Measurements from ENCODE around the gene UBQLN4. TPM values are rescaled to one million over a fixed set of nuclear protein-coding genes. Genes with fewer than 3 reads are reported as not detected.
"Not testable (repeated sequence)": the region's sequence is repeated elsewhere in the genome, so short reads cannot be mapped to it uniquely, and the experiment has no call there.

The UBQLN4 gene
- total RNA-seq, 1 experiment from 2014 or later, result 58.4 TPM

DNA sequence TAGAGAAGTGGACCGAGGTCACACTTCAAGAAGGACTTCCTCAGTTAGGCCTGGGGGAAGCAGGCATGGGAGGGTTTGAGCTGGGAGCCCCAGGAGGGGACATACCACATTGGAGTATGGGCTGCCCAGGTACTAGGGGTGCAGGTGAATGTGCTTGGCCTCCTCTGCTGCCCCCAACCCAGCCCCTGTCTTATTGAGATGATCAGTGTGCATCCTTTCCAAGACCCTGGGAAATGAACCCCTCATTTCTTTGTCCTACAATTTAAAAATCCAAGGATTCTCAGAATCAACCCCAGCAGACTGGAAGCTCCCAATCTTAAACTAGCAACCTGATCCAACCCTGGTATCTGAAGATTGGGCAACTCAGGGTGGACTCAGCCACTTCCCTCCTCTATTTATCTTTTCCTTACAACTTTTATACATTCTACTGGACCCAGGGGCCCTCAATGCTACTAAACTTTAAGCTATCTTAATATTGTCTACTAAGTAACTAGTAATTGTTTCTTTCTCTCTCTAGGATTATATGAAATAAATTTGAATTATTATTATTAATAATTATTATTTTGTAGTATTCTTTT is 19.6 kb upstream of the UBQLN4 start:
- Histone ChIP-seq H3K9me3 (ENCODE audit: insufficient read depth, low read depth) (no peaks in the 10 kb centered on the region), H4K20me1 (ENCODE audit: insufficient read depth) (no peaks in the 10 kb centered on the region), H3F3A (ENCODE audit: insufficient read depth, low read depth) (peaks cover 25% of the 10 kb centered on the region; the same call in 1 of the 2 replicates), H2AFZ (no peak overlapping the region), H3K9me2 (ENCODE audit: insufficient read depth) (no peaks in the 10 kb centered on the region), H3K4me2 (no peak overlapping the region), H3K27ac (no peak overlapping the region), H3K36me3 (ENCODE audit: low read depth) (no peaks in the 10 kb centered on the region), H3K4me1 (replicated peaks; ENCODE audit: insufficient read depth) (no peaks in the 10 kb centered on the region), H3K27me3 (ENCODE audit: insufficient read depth, low read depth) (no peaks in the 10 kb centered on the region), H3K4me3 (no peak overlapping the region), H3K79me2 (ENCODE audit: low read depth) (no peaks in the 10 kb centered on the region)
- ChIA-PET POLR2A (ENCODE audit: unreplicated experiment) (no interaction called here), CTCF (no interaction called here)
- TF ChIP-seq, protein P1, sequence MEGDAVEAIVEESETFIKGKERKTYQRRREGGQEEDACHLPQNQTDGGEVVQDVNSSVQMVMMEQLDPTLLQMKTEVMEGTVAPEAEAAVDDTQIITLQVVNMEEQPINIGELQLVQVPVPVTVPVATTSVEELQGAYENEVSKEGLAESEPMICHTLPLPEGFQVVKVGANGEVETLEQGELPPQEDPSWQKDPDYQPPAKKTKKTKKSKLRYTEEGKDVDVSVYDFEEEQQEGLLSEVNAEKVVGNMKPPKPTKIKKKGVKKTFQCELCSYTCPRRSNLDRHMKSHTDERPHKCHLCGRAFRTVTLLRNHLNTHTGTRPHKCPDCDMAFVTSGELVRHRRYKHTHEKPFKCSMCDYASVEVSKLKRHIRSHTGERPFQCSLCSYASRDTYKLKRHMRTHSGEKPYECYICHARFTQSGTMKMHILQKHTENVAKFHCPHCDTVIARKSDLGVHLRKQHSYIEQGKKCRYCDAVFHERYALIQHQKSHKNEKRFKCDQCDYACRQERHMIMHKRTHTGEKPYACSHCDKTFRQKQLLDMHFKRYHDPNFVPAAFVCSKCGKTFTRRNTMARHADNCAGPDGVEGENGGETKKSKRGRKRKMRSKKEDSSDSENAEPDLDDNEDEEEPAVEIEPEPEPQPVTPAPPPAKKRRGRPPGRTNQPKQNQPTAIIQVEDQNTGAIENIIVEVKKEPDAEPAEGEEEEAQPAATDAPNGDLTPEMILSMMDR (conservative IDR thresholded peaks at IDR 0.05), result no peak
- no peak for TF ChIP-seq EZH2 (IDR thresholded peaks at IDR 0.05; ENCODE audit: low read depth)
- no peak for DNase-seq
- BruUV-seq (replicated peaks), result no TSS peak
- intact Hi-C loops (cut with micrococcal nuclease; ENCODE audit: unreplicated experiment), result no loop called here

DNA sequence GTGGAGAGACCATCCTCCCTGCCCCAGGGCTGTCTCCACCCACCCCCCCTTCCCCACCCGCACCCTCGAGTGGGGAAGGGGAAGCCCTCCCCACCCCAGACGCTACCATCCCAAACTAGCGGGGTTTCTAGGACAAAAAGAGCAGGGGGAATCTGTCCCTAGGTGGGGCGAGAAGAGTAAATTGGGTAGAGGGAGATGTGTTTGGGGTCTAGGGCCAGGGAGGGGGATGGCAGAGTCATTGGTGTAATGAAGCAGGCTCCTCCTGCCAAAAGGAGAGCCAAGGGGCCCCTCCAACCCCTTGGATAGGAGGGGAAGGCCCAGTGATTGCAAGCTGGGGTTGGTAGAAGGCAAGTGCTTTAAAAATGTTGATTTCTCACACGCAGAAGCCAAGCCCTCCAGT is 18.7 kb upstream of the UBQLN4 start:
- H4K20me1 ChIP-seq (ENCODE audit: insufficient read depth), result no peaks in the 10 kb centered on the region
- no peaks in the 10 kb centered on the region for H3K36me3 ChIP-seq (ENCODE audit: low read depth)
- ChIA-PET POLR2A (ENCODE audit: unreplicated experiment) (no interaction called here), CTCF (no interaction called here)
- no peak overlapping the region for H3K4me3 ChIP-seq
- no peaks in the 10 kb centered on the region for H3K9me2 ChIP-seq (ENCODE audit: insufficient read depth)
- H2AFZ ChIP-seq, result no peak overlapping the region
- no peak overlapping the region for H3K4me2 ChIP-seq
- no TSS peak for BruUV-seq (replicated peaks)
- no peaks in the 10 kb centered on the region for H3K27me3 ChIP-seq (ENCODE audit: insufficient read depth, low read depth)
- intact Hi-C loops (cut with micrococcal nuclease; ENCODE audit: unreplicated experiment), result no loop called here
- TF ChIP-seq, protein P1 (conservative IDR thresholded peaks at IDR 0.05), result no peak
- no peak for TF ChIP-seq EZH2 (IDR thresholded peaks at IDR 0.05; ENCODE audit: low read depth)
- H3F3A ChIP-seq (ENCODE audit: insufficient read depth, low read depth), result peaks cover 21% of the 10 kb centered on the region; the same call in 1 of the 2 replicates
- no peaks in the 10 kb centered on the region for H3K9me3 ChIP-seq (ENCODE audit: insufficient read depth, low read depth)
- DNase-seq, result no peak
- H3K4me1 ChIP-seq (replicated peaks; ENCODE audit: insufficient read depth), result no peaks in the 10 kb centered on the region
- peaks cover 4% of the 10 kb centered on the region for H3K79me2 ChIP-seq (ENCODE audit: low read depth)
- H3K27ac ChIP-seq, result no peak overlapping the region

DNA sequence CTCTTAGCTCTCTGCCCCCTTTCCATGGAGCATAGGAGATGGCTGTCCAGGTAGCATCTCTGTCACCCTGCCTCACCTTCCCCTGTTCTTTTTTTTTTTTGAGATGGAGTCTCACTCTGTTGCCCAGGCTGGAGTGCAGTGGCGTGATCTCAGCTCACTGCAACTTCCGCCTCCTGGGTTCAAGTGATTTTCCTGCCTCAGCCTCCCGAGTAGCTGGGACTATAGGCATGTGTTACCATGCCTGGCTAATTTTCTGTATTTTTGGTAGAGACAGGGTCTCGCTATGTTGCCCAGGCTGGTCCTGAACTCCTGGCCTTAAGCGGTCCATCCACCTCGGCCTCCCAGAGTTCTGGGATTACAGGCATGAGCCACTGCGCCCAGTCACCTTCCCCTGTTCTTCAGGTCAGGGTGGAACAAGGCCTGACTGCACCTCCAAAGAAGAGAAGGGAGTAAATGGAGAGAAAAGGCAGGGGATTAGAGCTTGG is 17.8 kb upstream of the UBQLN4 start:
- H3K4me1 ChIP-seq (replicated peaks; ENCODE audit: insufficient read depth); POLR2A ChIA-PET (ENCODE audit: unreplicated experiment); H3K9me3 ChIP-seq (ENCODE audit: insufficient read depth, low read depth); H3K4me3 ChIP-seq; H3K9me2 ChIP-seq (ENCODE audit: insufficient read depth); H4K20me1 ChIP-seq (ENCODE audit: insufficient read depth); intact Hi-C loops (cut with micrococcal nuclease; ENCODE audit: unreplicated experiment); H3K4me2 ChIP-seq; BruUV-seq (replicated peaks); H3K27me3 ChIP-seq (ENCODE audit: insufficient read depth, low read depth); DNase-seq; H2AFZ ChIP-seq; H3K27ac ChIP-seq; H3K36me3 ChIP-seq (ENCODE audit: low read depth): not testable (repeated sequence)
- peaks cover 21% of the 10 kb centered on the region; the same call in 1 of the 2 replicates for H3F3A ChIP-seq (ENCODE audit: insufficient read depth, low read depth)
- CTCF ChIA-PET, result interaction anchor here (0.6 kb wide), 1 partner anchor 339 kb away, joined by 4 read pairs; no protein-coding TSS in a partner anchor
- peaks cover 11% of the 10 kb centered on the region for H3K79me2 ChIP-seq (ENCODE audit: low read depth)

DNA sequence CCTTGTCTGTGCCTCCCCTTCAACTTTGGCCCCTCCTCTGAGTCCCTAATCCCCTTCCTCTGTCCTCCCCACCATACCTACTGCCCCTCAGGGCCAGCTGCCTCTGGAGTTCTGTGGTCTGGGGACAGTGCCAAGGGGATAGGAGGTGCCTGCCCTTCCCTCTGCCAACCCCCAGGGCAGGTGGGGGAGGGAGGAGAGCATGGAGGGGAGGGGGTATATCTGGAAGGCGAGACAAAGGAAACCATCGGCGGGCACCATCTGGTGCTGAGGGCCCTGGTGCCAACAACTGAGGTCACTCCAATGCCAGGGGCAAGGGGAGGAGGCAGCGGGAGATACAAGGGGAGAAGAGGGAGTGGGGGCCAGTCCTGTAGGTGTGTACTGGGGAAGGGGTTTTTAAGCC is 16.9 kb upstream of the UBQLN4 start:
- H3K36me3 ChIP-seq (ENCODE audit: low read depth), result 0 out of 2 replicates have a peak, but pooled peaks cover 2% of the 10 kb centered on the region
- H4K20me1 ChIP-seq (ENCODE audit: insufficient read depth), result peaks cover 8% of the 10 kb centered on the region; the same call in 1 of the 2 replicates
- no peaks in the 10 kb centered on the region for H3K9me3 ChIP-seq (ENCODE audit: insufficient read depth, low read depth)
- H3K4me3 ChIP-seq, result no peak overlapping the region
- H3F3A ChIP-seq (ENCODE audit: insufficient read depth, low read depth), result peaks cover 21% of the 10 kb centered on the region; the same call in 1 of the 2 replicates
- BruUV-seq (replicated peaks), result no TSS peak
- POLR2A ChIA-PET (ENCODE audit: unreplicated experiment), result no interaction called here
- CTCF ChIA-PET, result no interaction called here
- H2AFZ ChIP-seq, result no peak overlapping the region
- H3K79me2 ChIP-seq (ENCODE audit: low read depth), result peaks cover 18% of the 10 kb centered on the region
- DNase-seq, result no peak
- TF ChIP-seq EZH2 (IDR thresholded peaks at IDR 0.05; ENCODE audit: low read depth), result no peak
- TF ChIP-seq, protein P1 (conservative IDR thresholded peaks at IDR 0.05), result no peak
- intact Hi-C loops (cut with micrococcal nuclease; ENCODE audit: unreplicated experiment), result no loop called here
- no peaks in the 10 kb centered on the region for H3K9me2 ChIP-seq (ENCODE audit: insufficient read depth)
- no peaks in the 10 kb centered on the region for H3K4me1 ChIP-seq (replicated peaks; ENCODE audit: insufficient read depth)
- no peak overlapping the region for H3K27ac ChIP-seq
- H3K27me3 ChIP-seq (ENCODE audit: insufficient read depth, low read depth), result no peaks in the 10 kb centered on the region
- H3K4me2 ChIP-seq, result no peak overlapping the region
